HEK293T (cell line): Measurements from ENCODE around the gene OAS2.
A peak's percentile ranks its signal among the peaks of the same experiment; 100 is the strongest.
"Not testable (repeated sequence)": the region's sequence is repeated elsewhere in the genome, so short reads cannot be mapped to it uniquely, and the experiment has no call there.

Experiments
- CTCF ChIA-PET: fragments of 350-600 bp; formaldehyde crosslinking; extraction: SDS; loops from one replicate; lab custom pipeline; 2021; ENCODE audit warnings: antibody characterized with exemption, inconsistent platforms; lab: Yijun Ruan, JAX
- POLR2A ChIA-PET: fragments of 350-600 bp; formaldehyde crosslinking; extraction: SDS; loops from one replicate; lab custom pipeline; 2020; ENCODE audit warnings: antibody characterized with exemption, inconsistent platforms; lab: Yijun Ruan, JAX
- DNase-seq: peaks from one replicate; pipeline ENCODE4 v3.0.0; 2012; ENCODE audit warnings: mixed read lengths; ENCODE audit errors: extremely low spot score
- ARNT ChIP-seq: fragments of 450-650 bp; IDR thresholded peaks from 2 replicates; pipeline ENCODE4 v1.6.1; 2017; ENCODE audit warnings: mild to moderate bottlenecking
- BHLHE40 ChIP-seq: fragments of 450-650 bp; IDR thresholded peaks from 2 replicates; pipeline ENCODE4 v1.6.1; 2016; ENCODE audit warnings: mild to moderate bottlenecking, moderate library complexity, borderline replicate concordance
- CTBP1 ChIP-seq: fragments of 450-650 bp; IDR thresholded peaks from 2 replicates; pipeline ENCODE4 v1.6.1; 2016; ENCODE audit warnings: borderline replicate concordance
- ELF4 ChIP-seq: fragments of 450-650 bp; IDR thresholded peaks from 2 replicates; pipeline ENCODE4 v1.6.1; 2017; ENCODE audit warnings: antibody characterized with exemption
- FOXA1 ChIP-seq: fragments of 450-650 bp; IDR thresholded peaks from 2 replicates; pipeline ENCODE4 v1.6.1; 2016; ENCODE audit warnings: mild to moderate bottlenecking
- FOXK2 ChIP-seq: fragments of 450-650 bp; IDR thresholded peaks from 2 replicates; pipeline ENCODE4 v1.6.1; 2016; ENCODE audit warnings: mild to moderate bottlenecking
- FOXM1 ChIP-seq: fragments of 450-650 bp; IDR thresholded peaks from 2 replicates; pipeline ENCODE4 v1.6.1; 2017; ENCODE audit warnings: mild to moderate bottlenecking, borderline replicate concordance
- HDGF ChIP-seq: fragments of 450-650 bp; IDR thresholded peaks from 2 replicates; pipeline ENCODE4 v1.6.1; 2017; ENCODE audit warnings: antibody characterized with exemption, borderline replicate concordance
- L3MBTL2 ChIP-seq: fragments of 450-650 bp; conservative IDR thresholded peaks from 2 replicates; pipeline ENCODE4 v1.6.1; 2016; ENCODE audit warnings: mild to moderate bottlenecking
- LEF1 ChIP-seq: fragments of 450-650 bp; IDR thresholded peaks from 2 replicates; pipeline ENCODE4 v1.6.1; 2017; ENCODE audit warnings: mild to moderate bottlenecking, borderline replicate concordance
- NFRKB ChIP-seq: fragments of 450-650 bp; IDR thresholded peaks from 2 replicates; pipeline ENCODE4 v1.6.1; 2016; ENCODE audit warnings: mild to moderate bottlenecking, moderate library complexity
- SP1 ChIP-seq: fragments of 450-650 bp; IDR thresholded peaks from 2 replicates; pipeline ENCODE4 v1.6.1; 2017
- SUZ12 ChIP-seq: fragments of 450-650 bp; IDR thresholded peaks from 2 replicates; pipeline ENCODE4 v1.6.1; 2016; ENCODE audit warnings: mild to moderate bottlenecking
- TARDBP ChIP-seq: fragments of 450-650 bp; IDR thresholded peaks from 2 replicates; pipeline ENCODE4 v1.6.1; 2016
- ZNF384 ChIP-seq: fragments of 450-650 bp; IDR thresholded peaks from 2 replicates; pipeline ENCODE4 v1.6.1; 2016
- TF ChIP-seq, protein P1 (sequence below): fragments of 450-650 bp; IDR thresholded peaks from 2 replicates; pipeline ENCODE4 v1.6.1; 2016

Gene OAS2

DNA sequence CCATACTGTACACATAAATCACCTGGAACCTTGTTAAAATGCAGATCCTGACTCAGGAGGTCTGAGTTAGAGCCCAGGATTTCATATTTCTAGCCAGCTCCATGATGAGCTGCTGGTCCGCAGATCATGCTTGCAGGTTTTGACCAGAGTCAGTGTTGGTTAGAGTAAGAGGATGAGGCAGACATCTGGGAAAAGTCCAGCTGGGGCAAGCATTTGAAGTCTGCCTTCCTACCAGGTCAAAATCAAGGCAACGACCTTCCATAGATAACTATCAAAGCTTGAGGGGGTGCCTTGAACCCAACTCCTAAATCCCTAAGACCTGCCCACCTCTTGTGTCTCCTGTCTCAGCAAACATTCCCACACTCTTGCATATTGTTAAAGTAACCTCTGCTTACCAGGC, 9.2 kb downstream of the OAS2 start:
- POLR2A ChIA-PET = no interaction called here
- no peak for DNase-seq
- CTCF ChIA-PET = no interaction called here
- no peak for TF ChIP-seq NFRKB
- TF ChIP-seq BHLHE40 = no peak
- TF ChIP-seq ZNF384 = no peak
- TF ChIP-seq FOXA1 = no peak
- TF ChIP-seq SUZ12 = no peak
- no peak for TF ChIP-seq L3MBTL2
- TF ChIP-seq ELF4 = no peak
- no peak for TF ChIP-seq FOXM1
- no peak for TF ChIP-seq CTBP1
- TF ChIP-seq, protein P1, sequence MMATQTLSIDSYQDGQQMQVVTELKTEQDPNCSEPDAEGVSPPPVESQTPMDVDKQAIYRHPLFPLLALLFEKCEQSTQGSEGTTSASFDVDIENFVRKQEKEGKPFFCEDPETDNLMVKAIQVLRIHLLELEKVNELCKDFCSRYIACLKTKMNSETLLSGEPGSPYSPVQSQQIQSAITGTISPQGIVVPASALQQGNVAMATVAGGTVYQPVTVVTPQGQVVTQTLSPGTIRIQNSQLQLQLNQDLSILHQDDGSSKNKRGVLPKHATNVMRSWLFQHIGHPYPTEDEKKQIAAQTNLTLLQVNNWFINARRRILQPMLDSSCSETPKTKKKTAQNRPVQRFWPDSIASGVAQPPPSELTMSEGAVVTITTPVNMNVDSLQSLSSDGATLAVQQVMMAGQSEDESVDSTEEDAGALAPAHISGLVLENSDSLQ = no peak
- no peak for TF ChIP-seq SP1
- TF ChIP-seq LEF1 = no peak
- TF ChIP-seq ARNT = no peak
- no peak for TF ChIP-seq TARDBP
- TF ChIP-seq HDGF = no peak
- no peak for TF ChIP-seq FOXK2

DNA sequence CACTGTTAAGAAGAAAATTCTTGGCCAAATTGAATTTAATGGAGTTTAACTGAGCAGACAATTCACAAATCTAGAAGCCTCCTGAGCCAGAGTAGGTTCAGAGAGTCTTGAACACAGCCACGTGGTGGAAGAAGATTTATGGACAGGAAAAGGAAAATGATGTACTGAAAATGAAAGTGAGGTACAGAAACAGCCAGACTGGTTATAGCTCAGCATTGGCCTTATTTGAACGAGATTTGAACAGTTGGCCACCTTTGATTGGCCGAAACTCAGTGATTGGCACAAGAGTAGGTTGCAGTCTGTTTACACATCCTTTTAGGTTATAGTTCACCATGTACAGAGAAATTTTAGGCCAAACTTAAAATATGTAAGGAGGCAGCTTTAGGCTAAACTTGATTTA, 9.9 kb downstream of the OAS2 start:
- no peak for DNase-seq
- CTCF ChIA-PET = no interaction called here
- POLR2A ChIA-PET = no interaction called here

DNA sequence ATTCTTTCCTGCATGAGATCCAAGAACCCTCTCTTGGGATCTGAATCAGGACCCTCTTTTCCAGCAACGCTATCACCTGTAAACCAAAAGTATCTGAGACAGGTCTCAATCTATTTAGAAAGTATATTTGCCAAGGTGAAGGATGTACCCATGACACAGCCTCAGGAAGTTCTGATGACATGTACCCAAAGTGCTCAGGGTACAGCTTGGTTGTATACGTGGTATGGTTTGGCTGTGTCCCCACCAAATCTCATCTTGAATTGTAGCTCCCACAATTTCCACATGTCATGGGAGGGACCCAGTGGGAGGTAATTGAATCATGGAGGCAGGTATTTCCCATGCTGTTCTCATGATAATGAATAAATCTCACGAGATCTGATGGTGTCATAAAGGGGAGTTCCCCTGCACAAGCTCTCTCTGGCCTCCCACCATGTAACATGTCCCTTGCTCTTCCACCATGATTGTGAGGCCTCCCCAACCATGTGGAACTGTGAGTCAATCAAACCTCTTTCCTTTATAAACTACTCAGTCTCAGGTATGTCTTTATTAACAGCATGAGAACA, 10.6 kb downstream of the OAS2 start:
- POLR2A ChIA-PET, DNase-seq, CTCF ChIA-PET: not testable (repeated sequence)

More for the DNA sequence above, 9.9 kb downstream of the OAS2 start:
- TF ChIP-seq, protein P1 = no peak
- no peak for TF ChIP-seq FOXK2
- TF ChIP-seq FOXM1 = no peak
- no peak for TF ChIP-seq SP1
- no peak for TF ChIP-seq TARDBP
- no peak for TF ChIP-seq SUZ12
- no peak for TF ChIP-seq ARNT
- TF ChIP-seq ZNF384 = no peak
- no peak for TF ChIP-seq ELF4
- TF ChIP-seq NFRKB = no peak
- no peak for TF ChIP-seq LEF1
- TF ChIP-seq CTBP1 = no peak
- TF ChIP-seq L3MBTL2 = no peak
- no peak for TF ChIP-seq FOXA1

DNA sequence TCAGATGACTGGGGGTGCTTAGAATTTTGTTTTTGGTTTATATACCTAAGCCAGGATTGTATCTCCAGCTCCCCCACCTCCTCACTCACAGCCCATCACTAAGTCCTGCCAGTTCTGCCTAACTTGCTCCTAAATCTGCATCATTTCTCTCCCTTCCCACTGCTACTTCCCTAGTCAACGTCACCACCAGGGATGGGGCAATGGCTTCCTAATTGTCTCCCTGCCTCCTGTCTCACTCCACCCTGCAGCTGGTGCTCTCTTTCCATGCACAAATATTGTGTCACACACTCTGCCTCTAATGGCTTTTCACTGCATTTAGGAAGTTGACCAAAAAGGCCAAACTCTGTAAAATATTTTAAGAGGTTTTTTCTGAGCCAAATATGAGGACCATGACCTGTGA, 11.5 kb downstream of the OAS2 start:
- TF ChIP-seq L3MBTL2 = no peak
- TF ChIP-seq, protein P1 = no peak
- no peak for TF ChIP-seq ELF4
- ChIA-PET POLR2A (no interaction called here), CTCF (no interaction called here)

DNA sequence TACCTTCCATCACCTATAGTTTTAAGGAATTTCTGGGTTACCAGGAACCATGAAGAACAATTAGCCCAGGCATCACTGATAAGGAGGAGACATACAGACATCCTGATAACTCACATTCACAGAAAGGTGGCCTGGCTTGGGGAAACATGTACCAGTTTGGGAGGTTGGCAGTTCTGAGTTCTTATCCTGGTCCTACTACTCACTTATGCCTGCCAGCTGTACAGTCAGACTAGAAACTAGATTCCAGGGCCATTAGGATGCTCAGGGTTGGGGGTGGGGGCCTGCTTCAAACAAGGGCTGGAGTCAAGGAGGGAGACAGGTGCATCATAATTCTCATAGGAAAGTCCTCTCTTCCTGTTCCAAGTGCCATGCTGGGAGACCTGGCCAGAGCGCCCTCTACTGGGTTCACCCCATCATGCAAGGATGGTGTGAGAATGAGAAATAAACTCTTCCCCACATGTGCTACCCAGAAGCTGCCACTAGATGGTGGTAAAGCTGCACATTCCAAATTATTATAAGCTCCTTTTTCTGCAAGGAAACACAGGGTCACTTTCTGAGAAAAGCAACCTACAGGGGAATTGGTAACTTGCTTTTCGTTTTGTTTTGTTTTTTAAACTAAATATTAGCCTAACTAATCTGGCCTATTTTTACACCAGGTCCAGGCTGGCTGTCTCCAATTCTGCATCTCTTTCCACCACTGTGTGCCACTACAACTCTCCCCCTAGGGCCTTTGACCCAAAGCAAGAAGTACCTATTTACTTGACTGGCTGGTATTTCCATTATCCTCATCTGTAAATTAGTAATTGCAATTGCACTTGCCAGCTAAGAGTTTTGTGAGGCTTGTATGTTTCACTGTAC, 14.5 kb downstream of the OAS2 start:
- POLR2A ChIA-PET = no interaction called here
- no peak for TF ChIP-seq SP1
- no peak for TF ChIP-seq NFRKB
- no peak for TF ChIP-seq HDGF
- TF ChIP-seq ZNF384 = no peak
- TF ChIP-seq TARDBP = no peak
- TF ChIP-seq FOXA1 = no peak
- TF ChIP-seq FOXM1 = no peak
- TF ChIP-seq ELF4 = no peak
- DNase-seq = peak; percentile 69
- CTCF ChIA-PET = interaction anchor here (0.6 to 1.3 kb wide), 11 partner anchors 14 to 182 kb away, joined by 3 to 11 read pairs (median 4); no protein-coding TSS in a partner anchor

More for the DNA sequence above, 11.5 kb downstream of the OAS2 start:
- DNase-seq = no peak

DNA sequence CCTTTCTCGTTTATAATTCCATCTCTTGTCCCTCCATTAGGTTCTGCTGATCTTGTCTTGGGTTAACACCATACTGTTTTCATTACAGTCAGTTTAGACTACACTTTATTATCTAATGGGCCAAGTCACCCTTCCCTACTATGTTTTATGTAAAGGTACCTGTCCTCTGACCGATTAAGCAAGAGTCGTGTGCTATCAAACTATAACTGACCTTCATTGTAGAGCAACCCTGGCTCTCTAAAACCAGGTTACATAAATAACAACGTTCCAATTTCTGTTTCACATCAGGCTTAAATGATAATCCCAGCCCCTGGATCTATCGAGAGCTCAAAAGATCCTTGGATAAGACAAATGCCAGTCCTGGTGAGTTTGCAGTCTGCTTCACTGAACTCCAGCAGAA, 16.7 kb downstream of the OAS2 start:
- ChIA-PET POLR2A (no interaction called here), CTCF (interaction anchor here (0.7 kb wide), 1 partner anchor 24 kb away, joined by 3 read pairs; no protein-coding TSS in a partner anchor)
- no peak for DNase-seq
- TF ChIP-seq HDGF = no peak
- no peak for TF ChIP-seq SP1
- TF ChIP-seq, protein P1 = no peak
- no peak for TF ChIP-seq LEF1
- no peak for TF ChIP-seq ARNT
- no peak for TF ChIP-seq ELF4
- TF ChIP-seq ZNF384 = no peak
- TF ChIP-seq BHLHE40 = no peak
